SK-N-SH (cell line): ENCODE measurements around the gene TLX2. TPM values are rescaled to one million over a fixed set of nuclear protein-coding genes. Genes with fewer than 3 reads are reported as not detected.

Experiments used
- CTCF ChIA-PET: fragments of 300-600, 350-600 bp; formaldehyde crosslinking; extraction: SDS; loops from one replicate; lab custom pipeline; 2021; lab: Yijun Ruan, JAX
- POLR2A ChIA-PET: fragments of 350-600 bp; sonication (Branson Sonifier 250); formaldehyde crosslinking; extraction: SDS; loops from one replicate; lab custom pipeline; 2020; ENCODE audit warnings: antibody characterized with exemption, inconsistent platforms; lab: Yijun Ruan, JAX
- DNase-seq: peaks from one replicate; pipeline ENCODE4 v3.0.0; 2012
- H2AFZ ChIP-seq: fragments of 200-600 bp; sonication (generic); 2 replicates; pipeline ENCODE4 v1.8.1; 2016; ENCODE audit warnings: antibody characterized with exemption, mild to moderate bottlenecking, low read depth
- H3F3A ChIP-seq: fragments of 200-600 bp; sonication (generic); replicated peaks from 2 replicates; pipeline ENCODE3; 2016; ENCODE audit warnings: antibody characterized with exemption, mild to moderate bottlenecking; ENCODE audit not compliant: insufficient read depth
- H3K27ac ChIP-seq, 2 experiments: fragments of 200-500 bp in 1 of 2; fragments of 200-600 bp in 1 of 2; sonication (Bioruptor generic) in 1 of 2; sonication (generic), shearing (Covaris generic) in 1 of 2; 2 replicates each; pipeline versions ENCODE4 v1.5.1 to v1.6.1; 2014 to 2016; ENCODE audit warnings: low read depth in 2 of 2, inconsistent platforms in 1 of 2, low read length in 1 of 2, mild to moderate bottlenecking in 1 of 2, mixed read lengths in 1 of 2
- H3K27me3 ChIP-seq: fragments of 200-600 bp; sonication (generic), shearing (Covaris generic); 2 replicates; pipeline ENCODE4 v1.6.1; 2016; ENCODE audit warnings: mixed run types; ENCODE audit not compliant: insufficient read depth
- H3K36me3 ChIP-seq, 2 experiments: fragments of 200-500 bp in 1 of 2; fragments of 200-600 bp in 1 of 2; sonication (Bioruptor generic) in 1 of 2; sonication (generic) in 1 of 2; replicated peaks in 1 of 2; 2 replicates each; pipeline versions ENCODE3 to v1.5.1; 2014 to 2016; ENCODE audit warnings: low read length in 1 of 2, mild to moderate bottlenecking in 1 of 2; ENCODE audit not compliant: insufficient read depth in 2 of 2, control insufficient read depth in 1 of 2
- H3K4me1 ChIP-seq, 2 experiments: fragments of 200-500 bp in 1 of 2; fragments of 200-600 bp in 1 of 2; sonication (Bioruptor generic) in 1 of 2; sonication (generic), shearing (Covaris generic) in 1 of 2; 2 replicates each; pipeline versions ENCODE4 v1.5.1 to v1.6.1; 2014 to 2016; ENCODE audit warnings: low read depth in 1 of 2, low read length in 1 of 2, mixed run types in 1 of 2; ENCODE audit not compliant: insufficient read depth in 2 of 2, control insufficient read depth in 1 of 2
- H3K4me2 ChIP-seq: fragments of 200-600 bp; sonication (generic), shearing (Covaris generic); 2 replicates; pipeline ENCODE4 v1.6.1; 2017; ENCODE audit warnings: mixed run types
- H3K4me3 ChIP-seq, 2 experiments: fragments of 200-500 bp in 1 of 2; fragments of 200-600 bp in 1 of 2; sonication (Bioruptor generic) in 1 of 2; sonication (generic), shearing (Covaris generic) in 1 of 2; 2 replicates each; pipeline versions ENCODE4 v1.5.1 to v1.8.1; 2014 to 2016; ENCODE audit warnings: low read depth in 2 of 2, inconsistent platforms in 1 of 2, low read length in 1 of 2, mild to moderate bottlenecking in 1 of 2, mixed read lengths in 1 of 2, moderate library complexity in 1 of 2
- H3K79me2 ChIP-seq: fragments of 200-600 bp; sonication (generic); 2 replicates; pipeline ENCODE4 v1.8.1; 2017; ENCODE audit warnings: mild to moderate bottlenecking; ENCODE audit not compliant: insufficient read depth
- H3K9ac ChIP-seq: fragments of 200-600 bp; sonication (generic); 2 replicates; pipeline ENCODE4 v1.6.1; 2017; ENCODE audit warnings: mixed run types
- H3K9me2 ChIP-seq: fragments of 200-600 bp; sonication (generic); 2 replicates; pipeline ENCODE4 v1.6.1; 2017; ENCODE audit warnings: mixed run types
- H3K9me3 ChIP-seq: fragments of 200-600 bp; sonication (generic); 2 replicates; pipeline ENCODE4 v1.6.1; 2017; ENCODE audit warnings: mixed run types, mild to moderate bottlenecking, moderate library complexity
- H4K20me1 ChIP-seq: fragments of 200-600 bp; sonication (generic); 2 replicates; pipeline ENCODE4 v1.6.1; 2017; ENCODE audit warnings: mild to moderate bottlenecking, mixed run types; ENCODE audit not compliant: insufficient read depth
- CHD2 ChIP-seq: fragments of 150-350 bp; IDR thresholded peaks from 2 replicates; pipeline ENCODE4 v1.6.1; 2018; ENCODE audit warnings: low read length; ENCODE audit not compliant: partially characterized antibody
- EP300 ChIP-seq, 2 experiments: IDR thresholded peaks; 2 replicates each; pipeline versions ENCODE4 v1.4.0 to v1.6.1; 2012; ENCODE audit warnings: borderline replicate concordance in 1 of 2, low read depth in 1 of 2, low read length in 1 of 2
- EZH2phosphoT487 ChIP-seq: fragments of 200-600 bp; sonication (generic); IDR thresholded peaks from 2 replicates; pipeline ENCODE4 v1.6.1; 2017; ENCODE audit warnings: low read depth, mixed run types, mild to moderate bottlenecking, antibody characterized with exemption, moderate library complexity, borderline replicate concordance
- FOSL2 ChIP-seq: IDR thresholded peaks from 2 replicates; pipeline ENCODE4 v1.4.0; 2012; ENCODE audit warnings: low read depth, mild to moderate bottlenecking, moderate library complexity, borderline replicate concordance
- JUND ChIP-seq: IDR thresholded peaks from 2 replicates; pipeline ENCODE4 v1.4.0; 2012
- NFIC ChIP-seq: IDR thresholded peaks from 2 replicates; pipeline ENCODE4 v1.4.0; 2012; ENCODE audit warnings: borderline replicate concordance
- PBX3 ChIP-seq: IDR thresholded peaks from 2 replicates; pipeline ENCODE4; 2012
- POLR2AphosphoS5 ChIP-seq: IDR thresholded peaks from 2 replicates; pipeline ENCODE4 v1.6.1; 2012; ENCODE audit warnings: low read depth, low read length
- REST ChIP-seq: IDR thresholded peaks from 2 replicates; pipeline ENCODE4 v1.6.1; 2012; ENCODE audit warnings: mild to moderate bottlenecking, low read depth, low read length, moderate library complexity
- SIN3A ChIP-seq: IDR thresholded peaks from 2 replicates; pipeline ENCODE4 v1.6.1; 2012; ENCODE audit warnings: low read depth, mild to moderate bottlenecking, low read length, moderate library complexity, borderline replicate concordance
- TCF12 ChIP-seq: IDR thresholded peaks from 2 replicates; pipeline ENCODE4 v1.4.0; 2012
- TEAD4 ChIP-seq: IDR thresholded peaks from 2 replicates; pipeline ENCODE4 v1.4.0; 2012; ENCODE audit warnings: mild to moderate bottlenecking, borderline replicate concordance; ENCODE audit not compliant: insufficient read depth
- polyA plus RNA-seq, 3 experiments: library from polyadenylated mRNA; depleted of rRNA; stranded (reverse); fragments of >200 nt; gene quantifications; 2 replicates each; pipeline ENCODE4 v1.2.3, GENCODE V29; 2012

TLX2 gene
- polyA plus RNA-seq, 1 of the 3 experiments (the other 2 are of a cell fraction), result 24.5 TPM

GRCh38 chr2:74566754-74567085 lies 52.5 kb downstream of the TLX2 start:
- H3K27me3 ChIP-seq, result no peaks in the 10 kb centered on the region
- H3K4me2 ChIP-seq, result peak overlapping the region; percentile 11; the same call in 1 of the 2 replicates
- H3K4me1 ChIP-seq, result peaks cover 3 to 27% of the 10 kb centered on the region in 2 experiments; a peak in 2 of 4 replicates
- H3K79me2 ChIP-seq, result no peaks in the 10 kb centered on the region
- TF ChIP-seq TEAD4, result peak; percentile 24; the same call in 1 of the 2 replicates
- peak; percentile 95 for TF ChIP-seq TCF12
- peak; percentile 40 to 76; a peak in 3 of 4 replicates for TF ChIP-seq EP300 (IDR thresholded peaks at IDR 0.05; ENCODE audit: borderline replicate concordance in 1 of 2, low read depth in 1 of 2, low read length in 1 of 2)
- TF ChIP-seq NFIC, result peak; percentile 48; the same call in 1 of the 2 replicates
- TF ChIP-seq PBX3, result peak; percentile 83
- TF ChIP-seq SIN3A, result no peak
- no peak for TF ChIP-seq REST
- TF ChIP-seq EZH2phosphoT487, result no peak
- peak; percentile 59; the same call in 1 of the 2 replicates for TF ChIP-seq POLR2AphosphoS5
- TF ChIP-seq FOSL2, result peak; percentile 51; the same call in 1 of the 2 replicates
- no peak for TF ChIP-seq CHD2
- TF ChIP-seq JUND, result peak; percentile 60
- no peaks in the 10 kb centered on the region for H3K36me3 ChIP-seq
- ChIA-PET POLR2A (no interaction called here), CTCF (interaction anchor here (1.0 to 3.6 kb wide), 6 partner anchors 9 to 388 kb away, joined by 3 to 24 read pairs (median 5); partner anchors contain the start of gene MOB1A)
- no peak overlapping the region for H2AFZ ChIP-seq
- H3K4me3 ChIP-seq, result no peak overlapping the region
- H3F3A ChIP-seq, result peaks cover 39% of the 10 kb centered on the region
- no peak overlapping the region; the same call in 1 of the 2 replicates for H3K9ac ChIP-seq
- no peaks in the 10 kb centered on the region for H4K20me1 ChIP-seq
- no peaks in the 10 kb centered on the region for H3K9me3 ChIP-seq
- peak overlapping the region; percentile 86 to 93; a peak in 3 of 4 replicates for H3K27ac ChIP-seq
- no peaks in the 10 kb centered on the region for H3K9me2 ChIP-seq
- no peak for DNase-seq

Other genes starting within 250 kb of the TLX2 start
- 0.25 and 1.1 TPM in 2 replicates for gene SLC4A5, start 171.0 kb upstream of the TLX2 start, polyA plus RNA-seq (2012; rRNA removed)
- 88.9 and 91.1 TPM in 2 replicates for gene DCTN1, start 134.1 kb upstream of the TLX2 start, polyA plus RNA-seq (2012; rRNA removed)
- 1.2 and 2.5 TPM in 2 replicates for gene C2orf81, start 92.8 kb upstream of the TLX2 start, polyA plus RNA-seq (2012; rRNA removed)
- gene WDR54, start 92.7 kb upstream of the TLX2 start, polyA plus RNA-seq (2012; rRNA removed), result 50.7 and 61.6 TPM in 2 replicates
- gene RTKN, start 72.5 kb upstream of the TLX2 start, polyA plus RNA-seq (2012; rRNA removed), result 22.6 and 23.4 TPM in 2 replicates
- 41.7 and 48.4 TPM in 2 replicates for gene INO80B, start 59.4 kb upstream of the TLX2 start, polyA plus RNA-seq (2012; rRNA removed)
- 184 and 193 TPM in 2 replicates for gene WBP1, start 56.0 kb upstream of the TLX2 start, polyA plus RNA-seq (2012; rRNA removed)
- 69.3 and 69.4 TPM in 2 replicates for gene MOGS, start 49.1 kb upstream of the TLX2 start, polyA plus RNA-seq (2012; rRNA removed)
- gene MRPL53, start 41.8 kb upstream of the TLX2 start, polyA plus RNA-seq (2012; rRNA removed), result 60.6 and 95.0 TPM in 2 replicates
- 8.7 and 13.1 TPM in 2 replicates for gene CCDC142, start 31.5 kb upstream of the TLX2 start, polyA plus RNA-seq (2012; rRNA removed)
- gene TTC31, start 31.4 kb upstream of the TLX2 start, polyA plus RNA-seq (2012; rRNA removed), result 27.9 and 38.0 TPM in 2 replicates
- 0.03 TPM in 1 of 2 replicates, not detected in the other for gene LBX2, start 14.8 kb upstream of the TLX2 start, polyA plus RNA-seq (2012; rRNA removed)
- 44.9 and 46.4 TPM in 2 replicates for gene PCGF1, start 6.8 kb upstream of the TLX2 start, polyA plus RNA-seq (2012; rRNA removed)
- gene DQX1, start 11.8 kb downstream of the TLX2 start, polyA plus RNA-seq (2012; rRNA removed), result 1.6 and 1.8 TPM in 2 replicates
- 118 and 151 TPM in 2 replicates for gene AUP1, start 15.3 kb downstream of the TLX2 start, polyA plus RNA-seq (2012; rRNA removed)
- gene HTRA2, start 15.5 kb downstream of the TLX2 start, polyA plus RNA-seq (2012; rRNA removed), result 55.7 and 60.4 TPM in 2 replicates
- gene LOXL3, start 39.5 kb downstream of the TLX2 start, polyA plus RNA-seq (2012; rRNA removed), result 47.9 and 59.3 TPM in 2 replicates
- gene DOK1, start 40.3 kb downstream of the TLX2 start, polyA plus RNA-seq (2012; rRNA removed), result 25.3 and 28.1 TPM in 2 replicates
- gene M1AP, start 133.9 kb downstream of the TLX2 start, polyA plus RNA-seq (2012; rRNA removed), result 0.02 and 0.03 TPM in 2 replicates
- gene SEMA4F, start 139.8 kb downstream of the TLX2 start, polyA plus RNA-seq (2012; rRNA removed), result 17.3 and 19.1 TPM in 2 replicates